ENCODE measurements around the gene NECTIN1. TPM values are rescaled to one million over a fixed set of nuclear protein-coding genes. Genes with fewer than 3 reads are reported as not detected.

The NECTIN1 gene
- total and polyA plus RNA-seq, 2 of the 13 experiments (the other 11 are each of a cell fraction or from before 2014, with no cell fraction given), result 3.9 to 7.3 TPM

DNA sequence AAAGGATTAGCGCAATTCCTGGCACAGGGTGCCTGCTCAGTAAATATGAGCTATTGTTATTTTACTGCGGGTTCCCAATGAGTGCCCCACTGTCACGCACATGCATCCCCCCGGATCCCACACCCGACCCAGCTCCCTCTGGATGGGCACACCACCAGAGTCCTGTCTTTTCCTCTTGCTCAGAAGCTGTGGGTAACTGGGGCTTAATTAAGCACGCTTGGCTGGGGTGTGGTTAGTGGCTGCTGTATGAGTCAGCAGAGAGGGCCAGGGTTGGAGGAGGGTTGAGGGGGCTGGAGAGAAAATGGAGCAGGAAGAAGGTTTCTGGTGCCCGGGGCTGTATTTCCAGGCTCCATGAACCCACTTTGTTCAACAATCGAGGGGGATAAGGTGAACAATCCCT, 30.3 kb upstream of the NECTIN1 start (continued):
- TF ChIP-seq, protein P1, sequence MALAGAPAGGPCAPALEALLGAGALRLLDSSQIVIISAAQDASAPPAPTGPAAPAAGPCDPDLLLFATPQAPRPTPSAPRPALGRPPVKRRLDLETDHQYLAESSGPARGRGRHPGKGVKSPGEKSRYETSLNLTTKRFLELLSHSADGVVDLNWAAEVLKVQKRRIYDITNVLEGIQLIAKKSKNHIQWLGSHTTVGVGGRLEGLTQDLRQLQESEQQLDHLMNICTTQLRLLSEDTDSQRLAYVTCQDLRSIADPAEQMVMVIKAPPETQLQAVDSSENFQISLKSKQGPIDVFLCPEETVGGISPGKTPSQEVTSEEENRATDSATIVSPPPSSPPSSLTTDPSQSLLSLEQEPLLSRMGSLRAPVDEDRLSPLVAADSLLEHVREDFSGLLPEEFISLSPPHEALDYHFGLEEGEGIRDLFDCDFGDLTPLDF (CRISPR knock-in tag; IDR thresholded peaks at IDR 0.05), result no peak

DNA sequence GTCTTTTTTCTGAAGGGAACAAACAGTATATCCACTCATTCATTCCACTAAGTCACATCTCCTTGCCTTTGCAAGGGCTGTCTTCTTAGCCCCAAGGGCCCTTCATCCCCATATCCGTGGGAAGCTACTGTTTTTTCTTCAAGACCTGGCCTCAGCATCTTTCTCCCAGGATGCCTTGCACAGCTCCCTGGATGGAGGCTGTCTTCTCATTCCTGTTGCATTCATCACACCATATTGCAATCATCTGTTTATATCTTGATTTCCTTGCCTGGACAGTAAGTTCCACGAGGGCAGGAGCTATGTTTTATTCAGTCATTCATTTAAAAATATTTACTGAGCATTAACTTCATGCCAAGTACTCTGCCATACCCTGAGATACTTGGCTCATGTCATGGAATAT, 29.3 kb upstream of the NECTIN1 start:
- POLR2A ChIA-PET, result no interaction called here
- Histone ChIP-seq H3K79me2 (ENCODE audit: insufficient read depth, low read length) (no peaks in the 10 kb centered on the region), H3K36me3 (replicated peaks in 1 of 2; ENCODE audit: control insufficient read depth in 1 of 2, insufficient read depth in 2 of 2, low read length in 2 of 2) (no peaks in the 10 kb centered on the region), H3K27ac (ENCODE audit: extremely low read length, insufficient read depth, low read length) (no peak overlapping the region), H3K4me2 (ENCODE audit: low read depth, low read length) (no peak overlapping the region), H2AFZ (ENCODE audit: low read length) (no peak overlapping the region), H4K20me1 (ENCODE audit: insufficient read depth, low read length) (no peaks in the 10 kb centered on the region; the same call in 1 of the 2 replicates), H3K27me3 (ENCODE audit: control insufficient read depth in 1 of 2, insufficient read depth in 2 of 2, low read length in 2 of 2) (peaks cover 6 to 45% of the 10 kb centered on the region in 2 experiments; a peak in 3 of 5 replicates), H3K9me3 (ENCODE audit: low read length) (no peaks in the 10 kb centered on the region), H3K4me3 (replicated peaks in 1 of 3; ENCODE audit: insufficient read depth in 1 of 3, low read depth in 2 of 3, low read length in 3 of 3) (no peak overlapping the region), H3K4me1 (ENCODE audit: insufficient read depth, low read length) (no peaks in the 10 kb centered on the region), H3K9ac (ENCODE audit: insufficient read depth, low read depth, low read length) (no peak overlapping the region)
- ATAC-seq (no peak), FAIRE-seq (no peak), DNase-seq (ENCODE audit: low spot score) (no peak)
- 0% methylated on average over 2 of the region's 2 CpGs for WGBS (ENCODE audit: low lambda C conversion rate)
- intact Hi-C loops (cut with micrococcal nuclease; ENCODE audit: unreplicated experiment) (no loop called here), in situ Hi-C loops (cut with HindIII; ENCODE audit: extremely low pct_ligation_motif_present, low pct_unique_long_range_greater_than_20kb) (no loop called here)
- CTCF ChIA-PET (ENCODE audit: low intra/inter-chr PET ratio, low total read pairs), result no interaction called here
- no TSS peak for BruUV-seq (replicated peaks)
- TF ChIP-seq MAFF (IDR thresholded peaks at IDR 0.05; ENCODE audit: low read depth, low read length) (no peak), KDM3A (CRISPR knock-in tag; IDR thresholded peaks at IDR 0.05; ENCODE audit: low read depth) (no peak), ZNF629 (CRISPR knock-in tag; conservative IDR thresholded peaks at IDR 0.05) (no peak), MBNL3 (CRISPR knock-in tag; conservative IDR thresholded peaks at IDR 0.05) (no peak), ZNF879 (CRISPR knock-in tag; IDR thresholded peaks at IDR 0.05) (no peak), RFX1 (IDR thresholded peaks at IDR 0.05) (no peak), SMAD3 (CRISPR knock-in tag; IDR thresholded peaks at IDR 0.05) (no peak), NONO (IDR thresholded peaks at IDR 0.05) (no peak), NONO (CRISPR knock-in tag; conservative IDR thresholded peaks at IDR 0.05) (no peak)
- TF ChIP-seq, protein P2, sequence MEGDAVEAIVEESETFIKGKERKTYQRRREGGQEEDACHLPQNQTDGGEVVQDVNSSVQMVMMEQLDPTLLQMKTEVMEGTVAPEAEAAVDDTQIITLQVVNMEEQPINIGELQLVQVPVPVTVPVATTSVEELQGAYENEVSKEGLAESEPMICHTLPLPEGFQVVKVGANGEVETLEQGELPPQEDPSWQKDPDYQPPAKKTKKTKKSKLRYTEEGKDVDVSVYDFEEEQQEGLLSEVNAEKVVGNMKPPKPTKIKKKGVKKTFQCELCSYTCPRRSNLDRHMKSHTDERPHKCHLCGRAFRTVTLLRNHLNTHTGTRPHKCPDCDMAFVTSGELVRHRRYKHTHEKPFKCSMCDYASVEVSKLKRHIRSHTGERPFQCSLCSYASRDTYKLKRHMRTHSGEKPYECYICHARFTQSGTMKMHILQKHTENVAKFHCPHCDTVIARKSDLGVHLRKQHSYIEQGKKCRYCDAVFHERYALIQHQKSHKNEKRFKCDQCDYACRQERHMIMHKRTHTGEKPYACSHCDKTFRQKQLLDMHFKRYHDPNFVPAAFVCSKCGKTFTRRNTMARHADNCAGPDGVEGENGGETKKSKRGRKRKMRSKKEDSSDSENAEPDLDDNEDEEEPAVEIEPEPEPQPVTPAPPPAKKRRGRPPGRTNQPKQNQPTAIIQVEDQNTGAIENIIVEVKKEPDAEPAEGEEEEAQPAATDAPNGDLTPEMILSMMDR (CRISPR knock-in tag; IDR thresholded peaks at IDR 0.05), result no peak
- TF ChIP-seq, protein P3, sequence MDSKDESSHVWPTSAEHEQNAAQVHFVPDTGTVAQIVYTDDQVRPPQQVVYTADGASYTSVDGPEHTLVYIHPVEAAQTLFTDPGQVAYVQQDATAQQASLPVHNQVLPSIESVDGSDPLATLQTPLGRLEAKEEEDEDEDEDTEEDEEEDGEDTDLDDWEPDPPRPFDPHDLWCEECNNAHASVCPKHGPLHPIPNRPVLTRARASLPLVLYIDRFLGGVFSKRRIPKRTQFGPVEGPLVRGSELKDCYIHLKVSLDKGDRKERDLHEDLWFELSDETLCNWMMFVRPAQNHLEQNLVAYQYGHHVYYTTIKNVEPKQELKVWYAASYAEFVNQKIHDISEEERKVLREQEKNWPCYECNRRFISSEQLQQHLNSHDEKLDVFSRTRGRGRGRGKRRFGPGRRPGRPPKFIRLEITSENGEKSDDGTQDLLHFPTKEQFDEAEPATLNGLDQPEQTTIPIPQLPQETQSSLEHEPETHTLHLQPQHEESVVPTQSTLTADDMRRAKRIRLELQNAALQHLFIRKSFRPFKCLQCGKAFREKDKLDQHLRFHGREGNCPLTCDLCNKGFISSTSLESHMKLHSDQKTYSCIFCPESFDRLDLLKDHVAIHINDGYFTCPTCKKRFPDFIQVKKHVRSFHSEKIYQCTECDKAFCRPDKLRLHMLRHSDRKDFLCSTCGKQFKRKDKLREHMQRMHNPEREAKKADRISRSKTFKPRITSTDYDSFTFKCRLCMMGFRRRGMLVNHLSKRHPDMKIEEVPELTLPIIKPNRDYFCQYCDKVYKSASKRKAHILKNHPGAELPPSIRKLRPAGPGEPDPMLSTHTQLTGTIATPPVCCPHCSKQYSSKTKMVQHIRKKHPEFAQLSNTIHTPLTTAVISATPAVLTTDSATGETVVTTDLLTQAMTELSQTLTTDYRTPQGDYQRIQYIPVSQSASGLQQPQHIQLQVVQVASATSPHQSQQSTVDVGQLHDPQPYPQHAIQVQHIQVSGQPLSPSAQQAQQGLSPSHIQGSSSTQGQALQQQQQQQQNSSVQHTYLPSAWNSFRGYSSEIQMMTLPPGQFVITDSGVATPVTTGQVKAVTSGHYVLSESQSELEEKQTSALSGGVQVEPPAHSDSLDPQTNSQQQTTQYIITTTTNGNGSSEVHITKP (CRISPR knock-in tag; IDR thresholded peaks at IDR 0.05; ENCODE audit: low read depth), result no peak
- TF ChIP-seq, protein P4, sequence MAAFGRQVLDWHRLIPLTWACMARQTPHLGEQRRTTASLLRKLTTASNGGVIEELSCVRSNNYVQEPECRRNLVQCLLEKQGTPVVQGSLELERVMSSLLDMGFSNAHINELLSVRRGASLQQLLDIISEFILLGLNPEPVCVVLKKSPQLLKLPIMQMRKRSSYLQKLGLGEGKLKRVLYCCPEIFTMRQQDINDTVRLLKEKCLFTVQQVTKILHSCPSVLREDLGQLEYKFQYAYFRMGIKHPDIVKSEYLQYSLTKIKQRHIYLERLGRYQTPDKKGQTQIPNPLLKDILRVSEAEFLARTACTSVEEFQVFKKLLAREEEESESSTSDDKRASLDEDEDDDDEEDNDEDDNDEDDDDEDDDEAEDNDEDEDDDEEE (CRISPR knock-in tag; IDR thresholded peaks at IDR 0.05), result no peak
- TF ChIP-seq, protein P5, sequence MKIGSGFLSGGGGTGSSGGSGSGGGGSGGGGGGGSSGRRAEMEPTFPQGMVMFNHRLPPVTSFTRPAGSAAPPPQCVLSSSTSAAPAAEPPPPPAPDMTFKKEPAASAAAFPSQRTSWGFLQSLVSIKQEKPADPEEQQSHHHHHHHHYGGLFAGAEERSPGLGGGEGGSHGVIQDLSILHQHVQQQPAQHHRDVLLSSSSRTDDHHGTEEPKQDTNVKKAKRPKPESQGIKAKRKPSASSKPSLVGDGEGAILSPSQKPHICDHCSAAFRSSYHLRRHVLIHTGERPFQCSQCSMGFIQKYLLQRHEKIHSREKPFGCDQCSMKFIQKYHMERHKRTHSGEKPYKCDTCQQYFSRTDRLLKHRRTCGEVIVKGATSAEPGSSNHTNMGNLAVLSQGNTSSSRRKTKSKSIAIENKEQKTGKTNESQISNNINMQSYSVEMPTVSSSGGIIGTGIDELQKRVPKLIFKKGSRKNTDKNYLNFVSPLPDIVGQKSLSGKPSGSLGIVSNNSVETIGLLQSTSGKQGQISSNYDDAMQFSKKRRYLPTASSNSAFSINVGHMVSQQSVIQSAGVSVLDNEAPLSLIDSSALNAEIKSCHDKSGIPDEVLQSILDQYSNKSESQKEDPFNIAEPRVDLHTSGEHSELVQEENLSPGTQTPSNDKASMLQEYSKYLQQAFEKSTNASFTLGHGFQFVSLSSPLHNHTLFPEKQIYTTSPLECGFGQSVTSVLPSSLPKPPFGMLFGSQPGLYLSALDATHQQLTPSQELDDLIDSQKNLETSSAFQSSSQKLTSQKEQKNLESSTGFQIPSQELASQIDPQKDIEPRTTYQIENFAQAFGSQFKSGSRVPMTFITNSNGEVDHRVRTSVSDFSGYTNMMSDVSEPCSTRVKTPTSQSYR (CRISPR knock-in tag; IDR thresholded peaks at IDR 0.05; ENCODE audit: borderline replicate concordance), result no peak

Data from HepG2 (cell line).